Gastroesophageal sphincter (tissue), 3 donors: ENCODE results near the gene GPC3.

Experiments
- CTCF ChIP-seq, 4 experiments: fragments of 200-600 bp in 2 of 4; fragments of 450-650 bp in 2 of 4; sonication (generic) in 1 of 4; IDR thresholded peaks; one replicate each; pipeline ENCODE4 v1.5.1; 2017 to 2019; ENCODE audit warnings: antibody characterized with exemption in 4 of 4, mild to moderate bottlenecking in 2 of 4, moderate library complexity in 2 of 4
- POLR2A ChIP-seq, 2 donors: fragments of 450-650 bp; IDR thresholded peaks; one replicate each; pipeline ENCODE4 v1.6.1; 2017; ENCODE audit warnings: antibody characterized with exemption in 2 of 2, mild to moderate bottlenecking in 2 of 2, moderate library complexity in 1 of 2

- TF ChIP-seq POLR2A (IDR thresholded peaks at IDR 0.05) (no peak), CTCF (IDR thresholded peaks at IDR 0.05) (no peak)
Measured at GRCh38 chrX:133685822-133686221, 299.6 kb downstream of the GPC3 start.
